Measurements from ENCODE around the gene SCN1B. TPM values are rescaled to one million over a fixed set of nuclear protein-coding genes. Genes with fewer than 3 reads are reported as not detected.
A peak's percentile ranks its signal among the peaks of the same experiment; 100 is the strongest.
"Not testable (repeated sequence)": the region's sequence is repeated elsewhere in the genome, so short reads cannot be mapped to it uniquely, and the experiment has no call there.

The SCN1B gene
- total RNA-seq, 2 experiments from 2014 or later = 0.43 to 0.50 TPM

DNA sequence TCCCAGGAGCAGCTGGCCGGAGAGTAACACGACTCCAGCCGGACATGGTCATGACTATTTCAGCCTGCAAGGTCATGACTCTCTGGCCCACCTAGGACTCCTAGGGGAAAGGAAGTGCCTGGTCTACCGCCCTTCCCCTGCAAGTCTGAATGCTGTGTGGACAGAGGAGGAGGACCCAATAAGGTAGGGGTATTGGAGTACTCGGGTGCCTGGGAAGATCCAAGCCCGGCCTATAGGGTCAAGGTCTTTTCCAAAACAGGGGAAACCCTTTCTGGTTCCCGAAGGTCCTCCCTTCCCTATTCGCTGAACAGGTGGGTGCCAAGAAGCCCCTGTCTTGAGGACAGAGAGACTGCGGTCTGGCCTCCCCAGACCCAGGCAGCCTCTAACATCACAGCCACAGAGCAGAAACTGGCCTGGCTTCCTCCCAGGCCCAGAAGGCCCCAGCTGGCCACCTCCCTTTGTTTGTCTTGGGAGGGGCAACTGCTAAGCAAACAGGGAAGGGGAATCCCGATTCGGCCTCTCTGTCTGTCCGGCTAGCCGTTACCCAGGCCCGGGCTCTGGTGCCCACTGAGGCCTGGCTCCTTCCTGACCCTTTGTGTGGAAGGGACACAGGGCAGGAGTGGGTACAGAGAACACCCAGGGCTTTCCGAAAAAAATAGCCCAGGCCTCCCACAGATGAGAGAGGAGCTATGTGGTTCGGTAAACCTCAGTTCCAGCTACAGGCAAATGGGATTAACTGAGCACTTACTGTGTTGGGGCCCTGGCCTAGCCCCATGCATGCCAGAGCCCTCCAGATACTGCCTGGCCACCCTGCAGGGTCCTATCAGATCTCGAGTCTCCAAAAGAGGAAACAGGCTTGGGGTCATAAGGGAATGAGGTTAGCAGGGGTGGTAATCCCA is 35.4 kb upstream of the SCN1B start:
- Mint-ChIP-seq H3K4me1 (peaks cover 53% of the 10 kb centered on the region), H3K9me3 (no peaks in the 10 kb centered on the region), H3K4me3 (no peak overlapping the region), H3K27me3 (no peaks in the 10 kb centered on the region), H3K27ac (no peak overlapping the region), H3K36me3 (ENCODE audit: low read depth) (peaks cover 7% of the 10 kb centered on the region)
- no peak for DNase-seq
- POLR2A ChIA-PET = no interaction called here
- CTCF ChIA-PET = no interaction called here

DNA sequence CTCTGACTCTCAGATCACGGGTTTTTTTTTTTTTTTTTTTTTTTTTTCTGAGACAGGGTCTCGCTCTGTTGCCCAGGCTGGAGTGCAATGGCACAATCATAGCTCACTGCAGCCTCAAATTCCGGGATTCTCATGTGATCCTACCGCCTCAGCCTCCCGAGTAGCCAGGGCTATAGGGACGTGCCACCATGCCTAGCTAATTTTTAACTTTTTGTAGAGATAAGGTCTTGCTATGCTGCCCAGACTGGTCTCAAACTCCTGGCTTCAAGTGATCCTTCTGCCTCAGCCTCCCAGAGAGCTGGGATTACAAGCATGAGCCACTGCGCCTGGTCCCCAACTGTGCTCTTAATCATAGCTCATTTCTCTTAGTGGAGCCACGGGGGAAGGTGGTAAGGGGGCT is 34.7 kb upstream of the SCN1B start:
- POLR2A ChIA-PET = no interaction called here
- CTCF ChIA-PET = no interaction called here
- Mint-ChIP-seq H3K4me1 (peaks cover 51% of the 10 kb centered on the region), H3K9me3 (no peaks in the 10 kb centered on the region), H3K27me3 (no peaks in the 10 kb centered on the region), H3K36me3 (ENCODE audit: low read depth) (peaks cover 7% of the 10 kb centered on the region), H3K4me3 (no peak overlapping the region), H3K27ac (peak overlapping the region; percentile 44)
- DNase-seq = no peak

- Mint-ChIP-seq H3K36me3 (ENCODE audit: low read depth) (peaks cover 12% of the 10 kb centered on the region), H3K9me3 (no peaks in the 10 kb centered on the region), H3K27ac (peak overlapping the region; percentile 96), H3K4me3 (peak overlapping the region; percentile 12), H3K4me1 (peaks cover 50% of the 10 kb centered on the region), H3K27me3 (no peaks in the 10 kb centered on the region)
- ChIA-PET POLR2A (interaction anchor here (0.6 kb wide), 1 partner anchor 643 kb away, joined by 3 read pairs; no protein-coding TSS in a partner anchor), CTCF (interaction anchor here (0.6 to 0.7 kb wide), 2 partner anchors 139 to 157 kb away, joined by 3 to 5 read pairs; partner anchors contain the start of gene FXYD5)
- DNase-seq = no peak
Observed at GRCh38 chr19:34997071-34997617, 33.1 kb upstream of the SCN1B start.

- POLR2A ChIA-PET = interaction anchor here (0.7 kb wide), 1 partner anchor 229 kb away, joined by 3 read pairs; no protein-coding TSS in a partner anchor
- peak overlapping the region; percentile 96 for H3K27ac Mint-ChIP-seq
- H3K36me3 Mint-ChIP-seq (ENCODE audit: low read depth) = peaks cover 22% of the 10 kb centered on the region
- H3K9me3 Mint-ChIP-seq, H3K27me3 Mint-ChIP-seq, DNase-seq: not testable (repeated sequence)
- peaks cover 56% of the 10 kb centered on the region for H3K4me1 Mint-ChIP-seq
- CTCF ChIA-PET = interaction anchor here (0.7 kb wide), 1 partner anchor 11 kb away, joined by 4 read pairs; no protein-coding TSS in a partner anchor
- peak overlapping the region; percentile 32 for H3K4me3 Mint-ChIP-seq
Observed at GRCh38 chr19:34998224-34998623, 32.0 kb upstream of the SCN1B start.

DNA sequence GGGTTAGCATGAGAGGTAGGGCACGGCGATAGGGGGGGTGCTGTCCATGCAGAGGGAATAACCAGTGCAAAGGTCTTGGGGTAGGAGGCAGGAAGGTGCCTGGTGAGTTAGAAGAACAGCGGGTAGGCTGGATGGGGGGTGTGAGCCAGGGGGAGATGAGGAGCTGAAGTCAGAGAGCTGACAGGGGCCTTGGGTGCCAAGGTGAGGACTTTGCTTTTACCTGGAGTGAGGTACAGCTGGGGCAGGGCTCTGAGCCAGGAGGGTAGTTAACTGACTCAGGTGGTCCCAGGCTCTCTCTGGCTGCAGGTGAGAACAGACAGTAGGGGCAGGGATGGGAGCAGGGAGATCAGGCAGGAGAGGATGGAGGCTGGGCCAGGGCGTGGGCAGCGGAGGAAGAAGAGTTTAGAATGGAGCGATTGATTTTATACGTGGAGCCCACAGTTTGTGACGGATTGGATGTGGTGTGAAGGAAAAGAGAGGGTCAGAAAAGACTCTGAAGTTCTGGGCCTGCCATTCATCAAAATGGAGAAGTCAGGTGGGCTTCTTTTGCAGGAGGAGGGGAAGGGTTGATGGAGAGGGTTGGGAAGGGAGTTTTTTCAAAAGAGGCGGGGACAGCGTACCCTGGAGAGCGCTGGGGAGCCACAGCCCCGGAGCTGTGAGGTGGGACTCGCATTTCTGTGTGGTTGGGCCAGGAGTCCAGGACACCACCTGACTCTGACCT is 31.3 kb upstream of the SCN1B start:
- peak overlapping the region; percentile 86 for H3K4me3 Mint-ChIP-seq
- H3K27me3 Mint-ChIP-seq = no peaks in the 10 kb centered on the region
- peaks cover 23% of the 10 kb centered on the region for H3K36me3 Mint-ChIP-seq (ENCODE audit: low read depth)
- H3K9me3 Mint-ChIP-seq = no peaks in the 10 kb centered on the region
- ChIA-PET CTCF (interaction anchor here (0.7 kb wide), 1 partner anchor 12 kb away, joined by 4 read pairs; no protein-coding TSS in a partner anchor), POLR2A (interaction anchor here (0.7 to 4.5 kb wide), 4 partner anchors 14 to 230 kb away, joined by 3 to 53 read pairs (median 7); no protein-coding TSS in a partner anchor)
- H3K27ac Mint-ChIP-seq = peak overlapping the region; percentile 91
- peaks cover 61% of the 10 kb centered on the region for H3K4me1 Mint-ChIP-seq
- DNase-seq = no peak

- H3K4me1 Mint-ChIP-seq = peaks cover 67% of the 10 kb centered on the region
- no peaks in the 10 kb centered on the region for H3K27me3 Mint-ChIP-seq
- H3K27ac Mint-ChIP-seq = peak within 1 kb of the TSS; percentile 93
- peaks cover 23% of the 10 kb centered on the region for H3K36me3 Mint-ChIP-seq (ENCODE audit: low read depth)
- no peaks in the 10 kb centered on the region for H3K9me3 Mint-ChIP-seq
- DNase-seq = peak; percentile 83
- H3K4me3 Mint-ChIP-seq = peak within 1 kb of the TSS; percentile 88
- CTCF ChIA-PET = interaction anchor here (0.5 to 2.3 kb wide), 2 partner anchors 28 to 1827 kb away, joined by 3 to 12 read pairs; no protein-coding TSS in a partner anchor
- POLR2A ChIA-PET = interaction anchor here (0.6 to 4.5 kb wide), 6 partner anchors 14 to 779 kb away, joined by 3 to 53 read pairs (median 7); partner anchors contain the start of genes ZNF181 and ZNF792
Observed at GRCh38 chr19:34999498-35000337, 30.6 kb upstream of the SCN1B start, which contains the start of gene GRAMD1A. TSS of gene GRAMD1A (plus strand) at chr19:35000323. CDS start at chr19:35000479, 156 bp downstream.

DNA sequence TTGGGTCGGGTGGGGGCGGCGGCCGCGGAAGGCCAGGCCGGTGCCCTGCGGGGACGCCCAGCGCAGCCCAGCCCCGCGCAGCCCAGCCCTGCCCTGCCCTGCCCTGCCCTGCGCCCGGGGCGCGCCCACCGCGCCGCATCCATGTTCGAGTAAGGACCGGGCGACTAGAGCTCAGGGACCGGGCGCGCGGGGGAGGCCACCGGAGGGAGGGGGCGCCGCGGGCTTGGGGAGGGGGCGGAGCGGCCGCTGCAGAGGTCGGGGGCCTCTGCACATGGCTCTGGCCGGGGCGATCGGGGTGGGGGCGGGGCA is 30.0 kb upstream of the SCN1B start:
- Mint-ChIP-seq H3K27ac (no peak overlapping the region), H3K36me3 (ENCODE audit: low read depth) (peaks cover 24% of the 10 kb centered on the region)
- POLR2A ChIA-PET = interaction anchor here (1.1 to 4.5 kb wide), 6 partner anchors 10 to 323 kb away, joined by 3 to 53 read pairs (median 8); partner anchors contain the start of genes SCGB2B2, ZNF181, ZNF302 and ZNF792

GRCh38 chr19:35000647-35001501 is 29.4 kb upstream of the SCN1B start:
- Mint-ChIP-seq H3K27ac (peak overlapping the region; percentile 93), H3K4me1 (peaks cover 71% of the 10 kb centered on the region), H3K4me3 (peak overlapping the region; percentile 88), H3K36me3 (ENCODE audit: low read depth) (peaks cover 30% of the 10 kb centered on the region), H3K9me3 (no peaks in the 10 kb centered on the region), H3K27me3 (no peaks in the 10 kb centered on the region)
- DNase-seq = peak; percentile 67
- CTCF ChIA-PET = interaction anchor here (1.1 to 2.3 kb wide), 4 partner anchors 13 to 134 kb away, joined by 5 to 20 read pairs (median 8); partner anchors contain the start of gene LGI4
- POLR2A ChIA-PET = interaction anchor here (1.1 to 4.5 kb wide), 8 partner anchors 9 to 323 kb away, joined by 3 to 53 read pairs (median 4); partner anchors contain the start of genes SCGB2B2, ZNF181, ZNF302 and ZNF792

More for the DNA sequence above, 30.0 kb upstream of the SCN1B start:
- CTCF ChIA-PET = interaction anchor here (0.5 to 2.3 kb wide), 3 partner anchors 13 to 1828 kb away, joined by 3 to 20 read pairs (median 12); no protein-coding TSS in a partner anchor
- peaks cover 68% of the 10 kb centered on the region for H3K4me1 Mint-ChIP-seq
- no peak for DNase-seq
- no peaks in the 10 kb centered on the region for H3K27me3 Mint-ChIP-seq
- peak overlapping the region; percentile 88 for H3K4me3 Mint-ChIP-seq
- H3K9me3 Mint-ChIP-seq = no peaks in the 10 kb centered on the region

DNA sequence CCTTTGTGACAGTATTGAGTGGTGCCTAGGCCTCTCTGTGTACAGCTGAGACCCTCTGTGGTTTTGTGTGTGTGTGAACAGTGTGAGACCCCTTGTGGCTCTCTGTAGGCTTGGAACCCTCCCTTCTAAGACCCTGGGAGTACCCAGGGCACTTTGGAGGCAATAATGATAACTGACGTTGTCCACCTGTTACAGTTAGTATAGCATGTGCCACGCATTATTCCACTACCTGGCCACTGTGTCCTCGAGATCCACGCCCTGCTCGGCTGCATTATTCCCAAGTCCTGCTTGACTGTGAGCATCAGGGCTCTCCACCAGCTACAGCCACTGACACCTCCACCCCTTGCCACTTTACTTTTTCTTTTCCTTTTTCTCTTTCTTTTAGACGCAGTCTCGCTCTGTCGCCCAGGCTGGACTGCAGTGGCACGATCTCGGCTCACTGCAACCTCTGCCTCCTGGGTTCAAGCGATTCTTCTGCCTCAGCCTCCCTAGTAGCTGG is 28.2 kb upstream of the SCN1B start:
- ChIA-PET POLR2A (interaction anchor here (1.7 to 4.5 kb wide), 3 partner anchors 8 to 39 kb away, joined by 4 to 53 read pairs (median 15); partner anchors contain the start of gene ZNF792), CTCF (interaction anchor here (1.1 to 2.3 kb wide), 5 partner anchors 10 to 133 kb away, joined by 4 to 20 read pairs (median 5); partner anchors contain the start of gene LGI4)
- peaks cover 40% of the 10 kb centered on the region for H3K36me3 Mint-ChIP-seq (ENCODE audit: low read depth)
- no peaks in the 10 kb centered on the region for H3K27me3 Mint-ChIP-seq
- peak overlapping the region; percentile 93 for H3K27ac Mint-ChIP-seq
- H3K4me1 Mint-ChIP-seq = peaks cover 67% of the 10 kb centered on the region
- no peaks in the 10 kb centered on the region for H3K9me3 Mint-ChIP-seq
- no peak for DNase-seq
- peak overlapping the region; percentile 88 for H3K4me3 Mint-ChIP-seq

DNA sequence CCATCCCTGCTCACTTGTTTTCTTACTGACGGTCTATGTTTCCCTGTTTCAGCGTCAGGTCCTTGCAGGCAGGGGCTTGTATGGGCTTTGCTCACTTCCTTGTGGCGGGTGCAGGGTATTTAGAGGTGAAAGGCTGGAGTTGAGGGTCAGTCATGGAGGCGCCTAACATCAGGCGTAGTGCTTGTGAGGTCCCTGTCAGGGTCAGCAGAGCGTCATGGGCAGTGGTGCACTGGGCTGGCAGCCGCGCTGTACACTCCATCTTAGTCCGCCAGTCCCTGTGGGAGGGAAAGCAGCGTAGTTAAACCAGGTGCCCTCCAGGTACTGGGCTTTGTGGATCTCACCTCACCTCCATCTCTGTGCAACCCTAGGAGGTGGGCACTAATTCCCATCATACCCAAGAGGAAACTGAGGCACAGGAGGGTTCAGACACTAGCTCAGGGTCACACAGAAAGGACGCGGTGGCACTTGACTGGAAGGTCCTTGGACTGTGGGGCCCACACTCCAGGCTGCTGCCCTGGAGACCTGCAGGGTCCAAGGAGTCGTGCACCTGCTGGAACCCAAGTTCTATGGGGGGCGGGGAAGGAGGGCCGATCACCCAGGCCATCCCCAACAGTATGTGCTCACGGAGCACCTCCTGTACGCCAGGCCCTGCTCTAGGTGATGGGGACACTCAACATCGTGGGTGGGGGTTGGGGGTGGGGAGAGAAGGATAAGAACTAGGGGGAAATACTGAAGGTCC is 25.6 kb upstream of the SCN1B start:
- ChIA-PET POLR2A (no interaction called here), CTCF (no interaction called here)
- Mint-ChIP-seq H3K4me1 (peaks cover 46% of the 10 kb centered on the region), H3K4me3 (no peak overlapping the region), H3K36me3 (ENCODE audit: low read depth) (peaks cover 46% of the 10 kb centered on the region), H3K27ac (peak overlapping the region; percentile 93), H3K27me3 (no peaks in the 10 kb centered on the region), H3K9me3 (no peaks in the 10 kb centered on the region)
- DNase-seq = no peak

Data from activated CD4-positive, alpha-beta memory T cell treated with anti-CD3 and anti-CD28 coated beads, Interleukin-2, amount 10 ng/mL, durations not matched to agents 7 days and 5 days (primary cell).